Right renal cortex interstitium (tissue), 3 donors: Measurements from ENCODE around the gene SF3A1. TPM values are rescaled to one million over a fixed set of nuclear protein-coding genes. Genes with fewer than 3 reads are reported as not detected.

ENCODE experiments used
- DNase-seq, 3 donors: peaks; one replicate each; pipeline ENCODE4 v3.0.0-alpha.2; 2013; ENCODE audit warnings: low read depth in 3 of 3, low spot score in 2 of 3
- polyA plus RNA-seq, 3 donors: library from polyadenylated mRNA; unstranded; fragments of 120-200 nt; gene quantifications; one replicate each; pipeline ENCODE4 v1.2.1, GENCODE V29; 2013; ENCODE audit not compliant: insufficient read length in 3 of 3

Gene SF3A1
- polyA plus RNA-seq, 3 donors: 114 to 133 (median 131) TPM

DNA sequence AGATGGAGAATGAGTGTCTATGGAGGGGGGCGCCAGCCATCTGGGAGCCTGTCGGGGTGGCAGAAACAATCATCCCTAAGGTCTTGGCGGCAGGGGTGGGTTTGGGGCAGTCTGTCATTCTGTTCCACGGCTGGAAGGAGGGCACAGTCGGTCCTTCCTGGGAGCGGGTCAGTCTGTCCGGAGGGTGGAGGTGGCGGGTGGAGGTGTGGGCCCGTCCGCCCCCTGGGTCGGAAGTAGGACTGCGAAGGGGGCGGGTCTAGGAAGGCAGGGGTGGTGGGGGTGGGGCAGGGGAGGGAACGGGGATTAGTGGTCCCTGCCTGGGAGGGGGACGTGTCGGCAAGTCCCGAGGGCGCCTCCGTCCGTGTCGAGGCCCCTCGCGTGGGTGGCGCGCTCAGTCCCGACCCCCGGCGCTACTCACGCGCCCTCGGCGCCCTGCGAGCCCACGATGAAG, 30.4 kb downstream of the SF3A1 start:
- DNase-seq: no peak

GRCh38 chr22:30325724-30326254, 30.9 kb downstream of the SF3A1 start:
- no peak for DNase-seq

- DNase-seq: no peak
Measured at GRCh38 chr22:30325065-30325720, 31.5 kb downstream of the SF3A1 start.

DNA sequence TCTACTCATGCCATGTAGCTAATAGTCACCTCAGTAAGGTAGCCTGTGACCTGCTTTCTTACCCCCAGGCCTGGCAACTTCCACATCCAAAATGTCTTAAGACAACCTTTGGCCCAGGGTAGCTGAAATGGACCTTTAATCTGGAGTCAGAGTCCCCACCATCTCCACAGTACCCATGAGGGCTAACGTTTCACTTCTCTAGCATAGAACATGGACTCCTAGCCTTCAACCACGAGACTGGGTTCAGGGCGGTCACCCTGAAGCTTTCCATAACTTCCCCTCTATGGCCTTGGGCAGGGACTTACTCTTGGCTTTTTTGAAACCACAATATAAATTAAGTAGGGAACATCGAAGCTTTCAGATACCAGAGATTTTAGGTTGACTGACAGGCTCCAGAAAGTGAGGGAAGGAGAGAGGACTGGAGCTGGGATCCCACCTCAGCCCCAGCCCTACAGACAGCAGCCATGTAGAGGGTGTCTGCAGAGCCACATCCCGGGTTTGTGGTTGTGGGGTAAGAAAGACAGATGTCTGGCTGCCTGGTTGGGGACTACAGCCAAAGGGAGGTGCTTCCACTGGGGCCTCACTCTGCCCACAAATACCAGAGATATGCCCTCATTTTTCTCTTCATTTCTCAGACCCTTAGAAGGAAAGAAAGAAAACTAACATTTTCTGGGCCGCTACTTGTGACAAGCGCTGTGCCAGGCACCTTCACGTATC, 32.5 kb downstream of the SF3A1 start:
- no peak for DNase-seq

DNA sequence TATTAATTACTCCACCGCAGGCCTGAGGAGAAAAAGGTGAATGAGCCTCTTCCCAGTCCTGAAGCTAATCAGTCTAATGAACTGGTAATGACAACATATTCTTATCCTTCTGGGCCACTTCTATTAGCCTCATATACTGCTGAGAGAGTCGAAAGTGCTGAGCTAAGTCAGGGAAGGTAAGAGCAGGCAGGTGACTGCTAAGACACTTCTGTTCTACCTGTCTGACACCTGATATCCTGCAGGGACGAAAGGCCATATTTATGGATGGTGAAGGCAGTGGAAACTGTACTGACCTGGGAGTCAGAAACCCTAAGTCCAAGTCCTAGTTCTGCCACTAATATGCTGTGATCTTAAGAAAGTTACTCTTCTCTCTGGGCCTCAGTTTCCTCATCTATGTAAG, 33.4 kb downstream of the SF3A1 start:
- no peak for DNase-seq

GRCh38 chr22:30321461-30321860, 35.2 kb downstream of the SF3A1 start:
- DNase-seq: no peak

GRCh38 chr22:30320021-30320556, 36.6 kb downstream of the SF3A1 start:
- DNase-seq: no peak

GRCh38 chr22:30318799-30319419, 37.8 kb downstream of the SF3A1 start:
- DNase-seq: no peak

GRCh38 chr22:30317778-30318177, 38.9 kb downstream of the SF3A1 start:
- no peak for DNase-seq

DNA sequence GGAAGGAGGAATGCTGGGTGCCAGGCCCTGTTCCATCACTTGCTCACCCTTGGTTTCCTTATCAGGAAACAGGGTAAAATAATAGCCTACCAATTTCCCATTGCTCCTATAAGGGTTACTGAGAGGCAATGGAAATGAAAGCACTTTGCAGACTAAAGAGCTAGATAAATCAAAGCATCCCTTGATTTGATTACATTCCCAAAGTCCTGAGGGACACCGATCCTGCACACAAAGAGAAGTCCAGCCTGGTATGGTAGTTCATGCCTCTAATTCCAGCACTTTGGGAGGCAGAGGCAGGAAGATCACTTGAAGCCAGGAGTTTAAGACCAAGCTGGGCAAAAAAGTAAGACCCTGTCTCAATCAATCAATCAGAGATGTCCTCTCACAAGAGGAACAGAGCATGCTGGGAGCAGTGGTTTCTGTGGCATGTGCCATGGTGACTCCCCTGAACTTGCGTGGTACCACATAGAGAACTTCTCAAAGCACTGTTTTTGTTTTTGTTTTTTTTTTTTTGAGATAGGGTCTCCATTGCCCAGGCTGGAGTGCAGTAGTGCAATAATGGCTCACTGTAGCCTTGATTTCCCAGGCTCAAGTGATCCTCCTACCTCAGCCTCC, 40.6 kb downstream of the SF3A1 start:
- no peak for DNase-seq

GRCh38 chr22:30314915-30315314, 41.8 kb downstream of the SF3A1 start:
- no peak for DNase-seq

DNA sequence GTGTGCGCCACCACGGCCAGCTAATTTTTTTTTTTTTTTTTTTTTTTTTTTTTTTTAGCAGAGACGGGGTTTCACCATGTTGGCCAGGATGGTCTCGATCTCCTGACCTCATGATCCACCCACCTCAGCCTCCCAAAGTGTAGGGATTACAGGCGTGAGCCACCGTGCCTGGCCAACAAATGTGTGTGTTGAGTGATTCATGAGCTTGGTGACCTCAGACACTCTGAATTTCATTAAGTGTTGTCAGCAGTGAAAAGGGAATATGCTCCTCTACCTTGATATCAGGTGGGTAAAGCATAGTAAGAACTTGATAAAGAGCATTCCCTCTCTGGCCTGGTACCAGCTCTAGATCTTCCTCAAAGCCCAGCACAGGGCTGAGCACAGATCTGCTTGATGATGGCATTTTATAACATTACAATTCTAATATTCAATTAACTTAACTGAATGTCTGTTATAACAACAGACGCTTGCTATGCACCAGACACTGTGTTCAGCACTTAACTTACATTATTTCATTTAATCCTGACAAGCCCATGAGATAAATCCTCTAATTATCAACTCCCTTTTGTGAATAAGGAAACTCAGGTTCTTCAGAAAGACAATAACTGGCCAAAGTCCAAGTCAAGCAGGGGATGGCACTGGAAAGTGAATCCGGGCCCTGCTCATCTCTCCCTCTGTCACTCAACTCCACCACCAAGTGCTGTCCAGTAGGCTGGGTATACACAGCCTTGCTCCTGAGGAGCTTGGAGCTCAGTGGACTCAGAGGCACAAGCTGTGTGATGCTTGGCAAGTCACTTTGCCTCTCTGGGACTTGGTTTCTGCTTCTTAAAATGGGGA, 42.9 kb downstream of the SF3A1 start:
- DNase-seq: no peak

GRCh38 chr22:30312053-30312452, 44.6 kb downstream of the SF3A1 start:
- DNase-seq: no peak

DNA sequence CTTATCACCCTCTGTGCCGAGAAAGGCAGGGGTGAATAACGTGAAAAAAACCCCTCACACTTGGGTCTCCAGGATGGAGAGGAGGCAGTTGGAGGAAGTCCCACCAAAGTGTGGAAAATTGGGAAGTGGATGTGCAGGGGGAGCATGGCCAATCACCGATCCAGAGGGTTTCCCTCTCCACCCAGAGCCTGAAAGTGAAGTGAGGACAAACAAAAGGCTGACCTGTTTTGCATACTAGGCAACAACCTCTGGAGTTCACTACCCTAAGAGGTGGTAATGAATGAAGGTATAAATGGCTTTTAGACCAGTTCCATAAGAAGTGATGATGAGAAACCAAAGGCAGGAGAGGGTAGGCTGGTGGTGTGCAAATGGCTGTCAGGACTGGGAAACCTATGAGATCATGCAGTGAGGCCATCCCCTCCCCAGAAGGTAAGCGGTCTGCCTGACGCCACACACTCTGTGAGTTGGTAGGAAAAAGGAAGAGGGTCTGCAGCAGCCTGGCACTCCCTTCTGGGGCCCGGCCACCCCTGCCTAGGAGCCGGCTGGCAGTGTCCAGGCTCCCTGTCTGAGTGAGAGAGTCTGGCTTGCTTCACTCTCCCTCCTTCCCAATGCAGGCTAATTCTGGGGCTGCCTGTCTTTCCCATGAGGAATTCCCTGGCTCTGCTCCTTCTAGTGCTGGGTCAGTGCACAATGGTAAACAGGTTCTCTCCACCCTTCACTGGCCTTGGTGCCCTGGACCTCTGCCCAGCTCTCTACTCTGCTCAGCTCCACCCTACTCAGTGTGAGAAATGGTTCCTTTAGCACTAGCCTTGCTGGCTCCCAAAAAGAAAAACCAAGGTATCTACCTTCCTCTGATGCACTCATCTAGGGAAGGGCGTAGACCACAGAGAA, 45.6 kb downstream of the SF3A1 start:
- no peak for DNase-seq

- DNase-seq: no peak
Measured at GRCh38 chr22:30309951-30310741, 46.5 kb downstream of the SF3A1 start.

GRCh38 chr22:30308518-30309230, 48.0 kb downstream of the SF3A1 start:
- DNase-seq: no peak

DNA sequence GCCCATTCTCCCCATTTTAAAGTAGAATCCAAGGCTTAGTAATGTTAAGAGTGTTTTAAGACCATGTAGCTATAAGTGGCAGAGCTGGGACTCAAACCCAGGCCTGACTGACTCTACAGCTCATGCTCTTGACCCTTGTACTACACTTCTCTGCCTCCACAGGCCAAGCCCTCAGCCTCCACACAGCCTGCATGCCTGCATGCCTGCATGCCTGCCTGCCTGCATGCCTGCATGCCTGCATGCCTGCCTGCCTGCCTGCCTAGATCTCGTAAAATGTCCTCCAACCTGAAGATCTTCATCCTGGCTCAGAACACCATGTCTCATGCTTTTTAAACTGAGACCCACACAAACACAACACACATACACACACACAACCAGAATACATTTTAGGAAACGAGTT, 48.6 kb downstream of the SF3A1 start:
- no peak for DNase-seq
